ENCODE data around the gene CARMIL1.

CARMIL1 gene

GRCh38 chr6:25397406-25397805 is 118.2 kb downstream of the CARMIL1 start:
- no peaks in the 10 kb centered on the region for H3K36me3 ChIP-seq (ENCODE audit: insufficient read depth)
- no peaks in the 10 kb centered on the region for H3K27me3 ChIP-seq (ENCODE audit: insufficient read depth, low read depth)
- H3K9ac ChIP-seq, result no peak overlapping the region
- peak overlapping the region; percentile 10; the same call in 1 of the 2 replicates for H3K4me2 ChIP-seq
- no peak for TF ChIP-seq CTCF (conservative IDR thresholded peaks at IDR 0.05; ENCODE audit: low read depth, low read length)
- H3K27ac ChIP-seq, result no peak overlapping the region
- no peaks in the 10 kb centered on the region for H4K20me1 ChIP-seq (ENCODE audit: insufficient read depth)
- no peak overlapping the region for H3K4me3 ChIP-seq (IDR thresholded peaks at IDR 0.05; ENCODE audit: insufficient read depth, low read depth, low read length)
- peaks cover 64% of the 10 kb centered on the region for H3K4me1 ChIP-seq (ENCODE audit: low read depth, poor library complexity, severe bottlenecking)
- H2AFZ ChIP-seq (ENCODE audit: low read depth), result no peak overlapping the region
- peaks cover 18% of the 10 kb centered on the region; the same call in 1 of the 2 replicates for H3K79me2 ChIP-seq (ENCODE audit: insufficient read depth, low read depth)

GRCh38 chr6:25399885-25400284 is 120.7 kb downstream of the CARMIL1 start:
- Histone ChIP-seq H3K9ac (no peak overlapping the region), H3K4me2 (no peak overlapping the region), H3K4me1 (ENCODE audit: low read depth, poor library complexity, severe bottlenecking) (peaks cover 83% of the 10 kb centered on the region), H3K27me3 (ENCODE audit: insufficient read depth, low read depth) (no peaks in the 10 kb centered on the region), H3K36me3 (ENCODE audit: insufficient read depth) (no peaks in the 10 kb centered on the region), H3K4me3 (IDR thresholded peaks at IDR 0.05; ENCODE audit: insufficient read depth, low read depth, low read length) (no peak overlapping the region), H3K27ac (no peak overlapping the region), H4K20me1 (ENCODE audit: insufficient read depth) (no peaks in the 10 kb centered on the region), H3K79me2 (ENCODE audit: insufficient read depth, low read depth) (peaks cover 18% of the 10 kb centered on the region; the same call in 1 of the 2 replicates), H2AFZ (ENCODE audit: low read depth) (no peak overlapping the region)
- no peak for TF ChIP-seq CTCF (conservative IDR thresholded peaks at IDR 0.05; ENCODE audit: low read depth, low read length)

GRCh38 chr6:25401711-25402110 is 122.5 kb downstream of the CARMIL1 start:
- Histone ChIP-seq H2AFZ (ENCODE audit: low read depth) (no peak overlapping the region), H4K20me1 (ENCODE audit: insufficient read depth) (no peaks in the 10 kb centered on the region), H3K36me3 (ENCODE audit: insufficient read depth) (no peaks in the 10 kb centered on the region), H3K4me1 (ENCODE audit: low read depth, poor library complexity, severe bottlenecking) (peaks cover 92% of the 10 kb centered on the region), H3K4me3 (IDR thresholded peaks at IDR 0.05; ENCODE audit: insufficient read depth, low read depth, low read length) (no peak overlapping the region), H3K9ac (no peak overlapping the region), H3K27me3 (ENCODE audit: insufficient read depth, low read depth) (no peaks in the 10 kb centered on the region), H3K27ac (no peak overlapping the region), H3K4me2 (peak overlapping the region; percentile 93; the same call in 1 of the 2 replicates), H3K79me2 (ENCODE audit: insufficient read depth, low read depth) (peaks cover 20% of the 10 kb centered on the region; the same call in 1 of the 2 replicates)
- TF ChIP-seq CTCF (conservative IDR thresholded peaks at IDR 0.05; ENCODE audit: low read depth, low read length), result no peak

- no peak for TF ChIP-seq CTCF (conservative IDR thresholded peaks at IDR 0.05; ENCODE audit: low read depth, low read length)
- Histone ChIP-seq H2AFZ (ENCODE audit: low read depth) (no peak overlapping the region), H3K36me3 (ENCODE audit: insufficient read depth) (no peaks in the 10 kb centered on the region), H3K79me2 (ENCODE audit: insufficient read depth, low read depth) (peaks cover 23% of the 10 kb centered on the region; the same call in 1 of the 2 replicates), H3K4me1 (ENCODE audit: low read depth, poor library complexity, severe bottlenecking) (peaks cover 92% of the 10 kb centered on the region), H3K27me3 (ENCODE audit: insufficient read depth, low read depth) (no peaks in the 10 kb centered on the region), H3K9ac (no peak overlapping the region), H3K4me3 (IDR thresholded peaks at IDR 0.05; ENCODE audit: insufficient read depth, low read depth, low read length) (no peak overlapping the region), H3K27ac (no peak overlapping the region), H3K4me2 (peak overlapping the region; percentile 93), H4K20me1 (ENCODE audit: insufficient read depth) (no peaks in the 10 kb centered on the region)
Measured at GRCh38 chr6:25402125-25402524, 123.0 kb downstream of the CARMIL1 start.

Measured in KMS-11 (cell line).